GM19043 (cell line): ENCODE data around the gene GPBP1L1.
"Not testable (repeated sequence)": the region's sequence is repeated elsewhere in the genome, so short reads cannot be mapped to it uniquely, and the experiment has no call there.

ENCODE experiments used
- ATAC-seq: cut with Tn5 transposase; IDR thresholded peaks from one replicate; pipeline ENCODE4 v1.9.1; 2021; ENCODE audit warnings: low read depth; ENCODE audit not compliant: unreplicated experiment

The GPBP1L1 gene

DNA sequence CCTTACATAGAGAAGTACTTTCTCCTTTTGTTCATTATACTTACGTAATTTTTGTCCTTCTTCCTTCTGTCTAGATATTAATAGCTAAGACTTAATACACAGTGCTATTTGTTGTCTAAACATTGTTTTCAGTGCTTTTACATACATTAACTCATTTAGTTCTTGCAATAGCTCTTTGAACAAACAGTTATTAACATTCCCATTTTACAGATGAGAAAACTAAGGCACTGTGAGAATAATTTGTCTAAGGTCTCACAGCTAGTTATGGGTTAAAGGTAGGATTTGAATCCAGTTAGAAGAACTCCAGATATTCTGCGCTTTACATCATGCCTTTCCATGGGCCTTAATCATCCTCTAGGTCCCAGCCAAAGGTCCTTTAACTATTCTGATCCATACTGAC lies 82.1 kb downstream of the GPBP1L1 start:
- ATAC-seq, result no peak

DNA sequence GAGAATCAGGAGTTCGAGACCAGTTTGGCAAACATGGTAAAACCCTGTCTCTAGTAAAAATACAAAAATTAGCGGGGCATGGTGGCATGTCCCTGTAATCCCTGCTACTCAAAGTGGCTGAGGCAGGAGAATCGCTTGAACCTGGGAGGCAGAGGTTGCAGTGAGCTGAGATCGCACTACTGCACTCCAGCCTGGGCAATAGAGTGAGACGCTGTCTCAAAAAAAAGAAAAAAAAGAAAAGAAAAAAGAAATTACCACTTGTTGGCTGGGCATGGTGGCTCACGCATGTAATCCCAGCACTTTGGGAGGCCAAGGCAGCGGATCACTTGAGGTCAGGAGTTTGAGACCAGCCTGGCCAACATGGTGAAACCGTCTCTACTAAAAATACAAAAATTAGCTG lies 89.6 kb downstream of the GPBP1L1 start:
- ATAC-seq, result not testable (repeated sequence)

DNA sequence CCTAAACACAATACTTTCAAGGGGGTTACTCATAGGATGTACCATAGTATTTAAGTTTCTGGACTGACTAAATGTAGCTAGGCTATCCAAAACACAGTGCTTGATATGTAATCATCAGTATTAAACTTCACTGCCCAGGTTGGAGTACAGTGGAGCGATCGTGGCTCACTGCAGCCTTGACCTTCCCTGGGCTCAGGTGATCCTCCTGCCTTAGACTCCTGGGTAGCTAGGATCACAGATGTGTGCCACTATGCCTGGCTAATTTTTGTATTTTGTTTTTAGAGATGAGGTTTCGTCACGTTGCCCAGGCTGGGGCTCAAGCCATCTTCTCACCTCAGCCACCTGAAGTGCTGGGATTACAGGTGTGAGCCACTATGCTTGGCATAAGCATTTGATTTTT lies 91.9 kb downstream of the GPBP1L1 start:
- ATAC-seq, result no peak

DNA sequence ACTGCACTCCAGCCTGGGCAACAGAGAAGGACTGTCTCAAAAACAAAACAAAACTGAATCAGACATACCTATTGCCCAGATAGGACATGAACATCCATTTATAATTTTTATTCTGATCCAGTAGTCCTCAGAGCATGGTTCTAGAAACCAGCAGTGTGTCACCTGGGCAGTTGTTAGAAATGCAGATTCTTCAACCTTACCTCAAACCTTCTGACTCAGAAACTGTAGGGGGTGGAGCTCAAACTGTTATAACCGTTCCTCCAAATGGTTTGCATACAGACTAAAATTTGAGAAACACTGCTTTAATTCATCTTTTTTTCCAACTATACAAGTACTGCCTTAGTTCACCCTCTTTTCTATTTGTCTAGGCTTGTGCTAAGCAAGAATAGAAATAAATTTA lies 96.5 kb downstream of the GPBP1L1 start:
- no peak for ATAC-seq

DNA sequence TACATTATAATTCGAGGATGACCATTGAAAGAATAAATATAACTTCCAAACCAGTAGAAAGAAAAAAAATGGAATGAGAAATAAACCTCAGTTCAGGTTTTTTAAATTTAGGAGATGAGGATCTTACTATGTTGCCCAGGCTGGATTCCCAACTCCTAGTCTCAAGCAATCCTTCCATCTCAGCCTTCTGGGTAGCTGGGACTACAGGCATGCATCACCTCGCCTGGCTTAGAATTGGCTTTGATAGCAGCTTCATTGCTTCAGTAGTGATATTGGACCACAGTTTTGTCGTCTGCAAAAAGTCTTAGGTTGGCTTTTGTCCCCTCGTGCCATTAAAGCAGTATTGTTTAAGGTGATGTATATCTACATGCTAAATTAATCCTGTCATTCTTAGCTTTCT lies 99.6 kb downstream of the GPBP1L1 start:
- no peak for ATAC-seq

DNA sequence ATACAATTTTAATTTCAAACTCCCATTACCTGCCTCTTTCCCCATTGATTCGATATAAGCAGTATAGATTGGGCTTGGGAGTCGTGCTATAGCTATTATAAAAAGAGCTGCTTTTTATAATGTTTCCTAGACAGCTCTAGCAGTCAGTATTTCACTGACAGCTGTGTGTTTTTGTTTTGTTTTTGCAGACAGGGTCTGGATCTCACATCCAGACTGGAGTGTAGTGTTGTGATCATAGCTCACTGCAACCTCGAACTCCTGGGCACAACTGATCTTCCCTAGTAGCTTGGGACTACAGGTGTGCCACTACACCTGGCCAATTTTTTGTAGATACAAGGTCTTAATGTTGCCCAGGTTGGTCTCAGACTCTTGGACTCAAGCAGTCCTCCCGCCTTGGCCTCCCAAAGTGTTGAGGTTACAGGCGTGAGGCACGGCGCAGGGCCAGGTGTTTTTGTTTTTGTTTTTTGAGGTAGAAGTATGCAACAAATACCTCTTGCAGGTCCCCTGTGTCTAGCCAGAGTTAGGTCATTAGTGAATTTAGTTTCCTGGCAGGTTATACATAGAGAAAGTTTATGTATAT lies 100.7 kb downstream of the GPBP1L1 start:
- ATAC-seq, result no peak

DNA sequence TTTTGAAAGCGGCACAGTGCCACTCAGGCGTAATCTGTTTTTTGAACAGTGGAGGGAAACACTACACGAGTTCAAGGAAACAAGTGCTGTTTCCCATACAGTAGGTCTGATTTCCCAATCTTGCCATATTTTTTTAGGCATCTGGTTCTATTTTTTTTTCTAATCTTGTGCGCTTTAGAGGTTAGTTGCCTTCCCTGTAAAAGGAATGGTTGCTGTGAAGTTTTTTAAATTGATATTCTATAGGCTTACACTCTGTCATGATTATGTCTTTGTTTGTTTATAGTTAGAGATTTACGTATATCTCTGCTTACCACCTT lies 101.3 kb downstream of the GPBP1L1 start:
- no peak for ATAC-seq

- no peak for ATAC-seq
Measured at GRCh38 chr1:45584351-45585109, 101.8 kb downstream of the GPBP1L1 start.

- peak; percentile 39 for ATAC-seq
Measured at GRCh38 chr1:45583666-45584350, 102.5 kb downstream of the GPBP1L1 start, which contains the start of gene NASP. Gene NASP, plus strand, starts transcription at chr1:45584041. Its CDS starts 106 bp downstream, at chr1:45584147.

DNA sequence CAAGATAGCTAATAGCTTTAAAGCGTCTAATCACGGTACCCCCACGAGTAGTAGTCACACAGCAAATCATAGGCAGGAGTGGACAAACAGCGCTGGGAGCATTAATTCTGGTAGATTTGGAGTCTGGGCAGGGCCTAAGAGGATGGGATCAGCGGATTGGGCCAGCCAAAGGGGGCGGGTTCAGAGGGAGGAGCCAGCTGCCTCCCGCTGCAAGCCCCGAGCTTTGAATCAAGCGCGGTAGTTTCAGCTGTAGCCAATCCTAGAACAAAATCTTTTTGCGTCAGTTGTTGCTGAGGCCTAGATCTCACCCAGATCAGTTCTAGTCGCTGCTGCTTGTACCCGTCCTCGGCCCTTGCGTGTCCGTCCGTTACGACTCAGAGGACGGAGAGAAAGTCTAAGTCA lies 103.1 kb downstream of the GPBP1L1 start:
- peak; percentile 81 for ATAC-seq
